ENCODE measurements around the gene MARCHF11. TPM values are rescaled to one million over a fixed set of nuclear protein-coding genes. Genes with fewer than 3 reads are reported as not detected.

The MARCHF11 gene
- polyA plus RNA-seq, 3 donors: not detected

GRCh38 chr5:16152601-16153568 lies 26.7 kb downstream of the MARCHF11 start:
- Histone ChIP-seq H3K79me2 (ENCODE audit: insufficient read depth, low read length) (no peaks in the 10 kb centered on the region), H3K4me2 (replicated peaks; ENCODE audit: extremely low read depth, low read length, poor library complexity, severe bottlenecking) (no peak overlapping the region), H4K20me1 (ENCODE audit: insufficient read depth, low read length) (no peaks in the 10 kb centered on the region), H3K27ac (ENCODE audit: low read depth in 1 of 2, low read length in 2 of 2) (no peak overlapping the region), H3K27me3 (ENCODE audit: control insufficient read depth in 2 of 2, insufficient read depth in 2 of 2, low read length in 2 of 2) (no peaks in the 10 kb centered on the region), H3K4me3 (replicated peaks in 1 of 3; ENCODE audit: low read depth in 2 of 3, low read length in 3 of 3) (no peak overlapping the region), H3K9ac (ENCODE audit: insufficient read depth, low read length, poor library complexity, severe bottlenecking) (no peak overlapping the region), H3K36me3 (replicated peaks in 1 of 2; ENCODE audit: control insufficient read depth in 1 of 2, insufficient read depth in 2 of 2, low read length in 2 of 2) (no peaks in the 10 kb centered on the region), H3K4me1 (ENCODE audit: control insufficient read depth in 1 of 2, insufficient read depth in 2 of 2, low read length in 2 of 2) (no peaks in the 10 kb centered on the region), H3K9me3 (replicated peaks in 1 of 2; ENCODE audit: control insufficient read depth in 1 of 2, insufficient read depth in 1 of 2, low read length in 2 of 2) (peaks cover 2 to 5% of the 10 kb centered on the region in 2 donors), H2AFZ (ENCODE audit: insufficient read depth, low read depth, low read length, poor library complexity, severe bottlenecking) (no peak overlapping the region)
- Mint-ChIP-seq H3K4me3 (no peak overlapping the region), H3K36me3 (no peaks in the 10 kb centered on the region), H3K9me3 (peaks cover 0 to 6% (median 3%) of the 10 kb centered on the region in 7 donors), H3K27me3 (ENCODE audit: low read depth in 3 of 3) (peaks cover 0 to 2% (median 0%) of the 10 kb centered on the region in 3 donors), H3K27ac (no peak overlapping the region), H3K4me1 (no peaks in the 10 kb centered on the region)
- TF ChIP-seq, protein P1, sequence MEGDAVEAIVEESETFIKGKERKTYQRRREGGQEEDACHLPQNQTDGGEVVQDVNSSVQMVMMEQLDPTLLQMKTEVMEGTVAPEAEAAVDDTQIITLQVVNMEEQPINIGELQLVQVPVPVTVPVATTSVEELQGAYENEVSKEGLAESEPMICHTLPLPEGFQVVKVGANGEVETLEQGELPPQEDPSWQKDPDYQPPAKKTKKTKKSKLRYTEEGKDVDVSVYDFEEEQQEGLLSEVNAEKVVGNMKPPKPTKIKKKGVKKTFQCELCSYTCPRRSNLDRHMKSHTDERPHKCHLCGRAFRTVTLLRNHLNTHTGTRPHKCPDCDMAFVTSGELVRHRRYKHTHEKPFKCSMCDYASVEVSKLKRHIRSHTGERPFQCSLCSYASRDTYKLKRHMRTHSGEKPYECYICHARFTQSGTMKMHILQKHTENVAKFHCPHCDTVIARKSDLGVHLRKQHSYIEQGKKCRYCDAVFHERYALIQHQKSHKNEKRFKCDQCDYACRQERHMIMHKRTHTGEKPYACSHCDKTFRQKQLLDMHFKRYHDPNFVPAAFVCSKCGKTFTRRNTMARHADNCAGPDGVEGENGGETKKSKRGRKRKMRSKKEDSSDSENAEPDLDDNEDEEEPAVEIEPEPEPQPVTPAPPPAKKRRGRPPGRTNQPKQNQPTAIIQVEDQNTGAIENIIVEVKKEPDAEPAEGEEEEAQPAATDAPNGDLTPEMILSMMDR (IDR thresholded peaks at IDR 0.05): no peak
- intact Hi-C loops (cut with micrococcal nuclease): no loop called here
- DNase-seq: no peak
- WGBS (ENCODE audit: insufficient coverage): 50% methylated on average over 1 of the region's 3 CpGs

- intact Hi-C loops (cut with micrococcal nuclease): no loop called here
- Histone ChIP-seq H3K4me1 (ENCODE audit: control insufficient read depth in 1 of 2, insufficient read depth in 2 of 2, low read length in 2 of 2) (no peaks in the 10 kb centered on the region), H3K4me2 (replicated peaks; ENCODE audit: extremely low read depth, low read length, poor library complexity, severe bottlenecking) (no peak overlapping the region), H2AFZ (ENCODE audit: insufficient read depth, low read depth, low read length, poor library complexity, severe bottlenecking) (no peak overlapping the region), H3K79me2 (ENCODE audit: insufficient read depth, low read length) (no peaks in the 10 kb centered on the region), H3K27me3 (ENCODE audit: control insufficient read depth in 2 of 2, insufficient read depth in 2 of 2, low read length in 2 of 2) (no peaks in the 10 kb centered on the region), H3K36me3 (replicated peaks in 1 of 2; ENCODE audit: control insufficient read depth in 1 of 2, insufficient read depth in 2 of 2, low read length in 2 of 2) (no peaks in the 10 kb centered on the region), H3K9me3 (replicated peaks in 1 of 2; ENCODE audit: control insufficient read depth in 1 of 2, insufficient read depth in 1 of 2, low read length in 2 of 2) (peaks cover 2 to 5% of the 10 kb centered on the region in 2 donors), H3K27ac (ENCODE audit: low read depth in 1 of 2, low read length in 2 of 2) (no peak overlapping the region), H3K4me3 (replicated peaks in 1 of 3; ENCODE audit: low read depth in 2 of 3, low read length in 3 of 3) (no peak overlapping the region), H4K20me1 (ENCODE audit: insufficient read depth, low read length) (no peaks in the 10 kb centered on the region), H3K9ac (ENCODE audit: insufficient read depth, low read length, poor library complexity, severe bottlenecking) (no peak overlapping the region)
- WGBS (ENCODE audit: insufficient coverage): 70% methylated on average over 1 of the region's 3 CpGs
- H3K9me3 Mint-ChIP-seq: peaks cover 0 to 6% (median 3%) of the 10 kb centered on the region in 7 donors
- no peaks in the 10 kb centered on the region for H3K36me3 Mint-ChIP-seq
- no peaks in the 10 kb centered on the region for H3K27me3 Mint-ChIP-seq (ENCODE audit: low read depth in 3 of 3)
- no peaks in the 10 kb centered on the region for H3K4me1 Mint-ChIP-seq
- no peak for DNase-seq
- H3K4me3 Mint-ChIP-seq: no peak overlapping the region
- TF ChIP-seq, protein P1 (IDR thresholded peaks at IDR 0.05): no peak
- no peak overlapping the region for H3K27ac Mint-ChIP-seq
Measured at GRCh38 chr5:16149621-16150020, 30.0 kb downstream of the MARCHF11 start.
